ENCODE data around the gene RNF19B. TPM values are rescaled to one million over a fixed set of nuclear protein-coding genes. Genes with fewer than 3 reads are reported as not detected.

The RNF19B gene
- total and polyA plus RNA-seq, 2 of the 8 experiments (the other 6 are each of a cell fraction or from before 2014, with no cell fraction given), result 9.2 to 11.2 TPM

DNA sequence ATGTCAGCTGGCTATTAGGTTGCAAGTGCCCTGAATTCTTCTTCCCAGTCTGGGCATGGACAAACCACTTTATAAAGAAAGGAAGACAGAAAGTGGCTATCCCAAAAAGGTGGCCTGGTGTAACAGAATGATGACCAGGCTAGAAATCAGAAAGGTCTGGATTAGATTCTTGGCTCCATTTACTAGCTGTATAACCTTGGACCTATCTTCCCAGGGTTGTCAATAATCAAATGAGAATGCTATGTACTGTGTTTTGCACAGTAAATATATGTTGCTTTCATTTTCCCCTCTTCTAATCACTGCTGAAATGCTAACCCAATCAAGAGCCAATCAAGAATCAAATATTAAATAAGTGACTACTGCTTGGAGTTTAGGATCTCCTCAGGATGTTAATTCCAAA lies 20.4 kb downstream of the RNF19B start:
- Histone ChIP-seq H4K5ac (ENCODE audit: insufficient read length, low read depth, low read length) (no peak overlapping the region), H2BK12ac (ENCODE audit: low read depth, low read length) (no peak overlapping the region), H3K27ac (ENCODE audit: low read depth, low read length) (no peak overlapping the region), H3K36me3 (ENCODE audit: control insufficient read depth in 2 of 4, insufficient read depth in 4 of 4, low read length in 3 of 4) (peaks cover 0 to 13% (median 5%) of the 10 kb centered on the region in 4 experiments; a peak in 5 of 8 replicates), H4K91ac (replicated peaks; ENCODE audit: insufficient read length, low read length) (no peak overlapping the region), H2BK15ac (ENCODE audit: low read length) (no peak overlapping the region), H3K14ac (ENCODE audit: insufficient read length) (no peak overlapping the region), H3K79me2 (ENCODE audit: control insufficient read depth in 1 of 2, insufficient read depth in 2 of 2, low read length in 2 of 2) (no peaks in the 10 kb centered on the region), H3K27me3 (replicated peaks in 1 of 4; ENCODE audit: control insufficient read depth in 3 of 4, extremely low read depth in 1 of 4, insufficient read depth in 3 of 4, low read length in 3 of 4) (no peaks in the 10 kb centered on the region), H3K4me3 (ENCODE audit: extremely low read depth in 1 of 4, insufficient read depth in 2 of 4, low read depth in 3 of 4, low read length in 4 of 4) (no peak overlapping the region), H2BK20ac (ENCODE audit: low read length) (no peak overlapping the region), H4K8ac (ENCODE audit: extremely low read depth, insufficient read depth, low read length) (no peak overlapping the region; the same call in 1 of the 2 replicates), H3K4me1 (replicated peaks in 1 of 4; ENCODE audit: control insufficient read depth in 3 of 4, insufficient read depth in 4 of 4, low read length in 3 of 4) (no peaks in the 10 kb centered on the region), H3K4me2 (ENCODE audit: insufficient read depth in 1 of 2, low read depth in 2 of 2, low read length in 2 of 2) (no peak overlapping the region), H3K56ac (replicated peaks; ENCODE audit: insufficient read length, low read depth, low read length) (no peak overlapping the region), H3K9ac (replicated peaks in 1 of 4; ENCODE audit: extremely low read depth in 1 of 4, low read depth in 3 of 4, low read length in 3 of 4) (no peak overlapping the region), H3K23me2 (ENCODE audit: low read depth, low read length) (no peaks in the 10 kb centered on the region), H3K4ac (replicated peaks; ENCODE audit: insufficient read length, low read depth, low read length) (no peak overlapping the region), H3K9me3 (ENCODE audit: insufficient read depth in 2 of 2, low read depth in 1 of 2, low read length in 1 of 2) (no peaks in the 10 kb centered on the region), H2BK120ac (replicated peaks; ENCODE audit: low read depth, low read length) (no peak overlapping the region), H2AFZ (ENCODE audit: low read length) (no peak overlapping the region), H3K79me1 (ENCODE audit: low read depth, low read length) (no peaks in the 10 kb centered on the region), H3K23ac (ENCODE audit: insufficient read length) (no peak overlapping the region), H2BK5ac (ENCODE audit: low read depth, low read length) (no peak overlapping the region), H2AK5ac (ENCODE audit: low read depth, low read length) (no peak overlapping the region), H3K18ac (ENCODE audit: extremely low read depth, low read length) (no peak overlapping the region), H4K20me1 (replicated peaks in 1 of 2; ENCODE audit: control insufficient read depth in 1 of 2, insufficient read depth in 2 of 2, low read length in 2 of 2) (no peaks in the 10 kb centered on the region)
- FAIRE-seq (no peak), DNase-seq (ENCODE audit: low read depth in 1 of 2, low spot score in 2 of 2) (no peak)
- ChIA-PET POLR2A (ENCODE audit: partially characterized antibody) (no interaction called here), CTCF (ENCODE audit: partially characterized antibody) (interaction anchor here (2.2 to 2.8 kb wide), 2 partner anchors 11 to 53 kb away, joined by 6 to 11 read pairs; no protein-coding TSS in a partner anchor)
- TF ChIP-seq RFX5 (IDR thresholded peaks at IDR 0.05; ENCODE audit: borderline replicate concordance, low read depth, low read length), result no peak
- TF ChIP-seq YY1 (IDR thresholded peaks at IDR 0.05; ENCODE audit: low read depth, low read length), result no peak
- no peak for TF ChIP-seq SIX5 (IDR thresholded peaks at IDR 0.05; ENCODE audit: low read depth, low read length)
- no peak for TF ChIP-seq SRF (IDR thresholded peaks at IDR 0.05; ENCODE audit: low read depth, low read length)
- TF ChIP-seq TAF1 (IDR thresholded peaks at IDR 0.05; ENCODE audit: low read depth, low read length), result no peak
- no peak for TF ChIP-seq JUND (IDR thresholded peaks at IDR 0.05; ENCODE audit: low read length)
